K562 (cell line): ENCODE results near the gene KIAA1958. TPM values are rescaled to one million over a fixed set of nuclear protein-coding genes. Genes with fewer than 3 reads are reported as not detected.

Source experiments
- ERF ChIP-seq: fragments of 450-650 bp; formaldehyde crosslinking; IDR thresholded peaks from 2 replicates; pipeline ENCODE4 v1.4.0; 2020; ENCODE audit warnings: mild to moderate bottlenecking, mixed read lengths
- LEF1 ChIP-seq: fragments of 450-650 bp; IDR thresholded peaks from 2 replicates; pipeline ENCODE4 v1.6.1; 2016; ENCODE audit warnings: mild to moderate bottlenecking
- PHB ChIP-seq: fragments of 250-450 bp; sonication (Bioruptor Pico); IDR thresholded peaks from 2 replicates; pipeline ENCODE4 v1.5.0; 2021
- PML ChIP-seq: IDR thresholded peaks from 2 replicates; pipeline ENCODE4 v1.6.1; 2012; ENCODE audit warnings: low read length, inconsistent platforms
- ZFPM2 ChIP-seq: fragments of 250-450 bp; sonication (Bioruptor Pico); IDR thresholded peaks from 2 replicates; pipeline ENCODE4 v1.5.1; 2022; ENCODE audit warnings: mild to moderate bottlenecking
- ZNF12 ChIP-seq: sonication (generic); formaldehyde crosslinking; IDR thresholded peaks from 2 replicates; pipeline ENCODE4 v1.4.0; 2020; ENCODE audit warnings: mild to moderate bottlenecking, missing genetic modification reagents
- ZNF431 ChIP-seq: sonication (generic); formaldehyde crosslinking; IDR thresholded peaks from 2 replicates; pipeline ENCODE4 v1.8.0; 2022; ENCODE audit warnings: mild to moderate bottlenecking, missing genetic modification reagents
- polyA plus RNA-seq, 8 experiments: library from polyadenylated mRNA; depleted of rRNA in 4 of 8; stranded (reverse) in 5 of 8; unstranded in 3 of 8; fragments of >200 nt; fragmentation: Nextera tagmentation in 2 of 8; fragmentation: Illumina TruSeq in 1 of 8; extraction: Ambion mirVana in 2 of 8; extraction: Trizol in 1 of 8; gene quantifications; 2 replicates each; pipeline versions ENCODE4 v1.2.1 to v1.2.3, GENCODE V29; 2011 to 2014; ENCODE audit warnings: inconsistent platforms in 1 of 8, missing spikeins in 1 of 8
- total RNA-seq, 7 experiments: library from RNA; depleted of rRNA in 6 of 7; stranded (reverse); fragments of >200 nt in 6 of 7; fragmentation: Illumina TruSeq in 2 of 7; extraction: Trizol in 2 of 7; gene quantifications; 2 replicates each; pipeline versions ENCODE4 v1.2.1 to v1.2.3, GENCODE V29; 2011 to 2021; ENCODE audit warnings: low replicate concordance in 1 of 7
- TF ChIP-seq, protein P1 (sequence below), 2 experiments: IDR thresholded peaks in 1 of 2; conservative IDR thresholded peaks in 1 of 2; 2 replicates each; pipeline ENCODE4 v1.6.1; 2016; ENCODE audit warnings: low read depth in 2 of 2, mild to moderate bottlenecking in 1 of 2, missing compliant biosample characterization in 1 of 2, missing genetic modification characterization in 1 of 2, moderate library complexity in 1 of 2
- TF ChIP-seq, protein P2 (sequence below), 2 experiments: fragments of 450-650 bp; formaldehyde crosslinking in 1 of 2; IDR thresholded peaks; 2 replicates each; pipeline versions ENCODE4 v1.4.0 to v1.6.1; 2014 to 2020; ENCODE audit warnings: mild to moderate bottlenecking in 2 of 2, borderline replicate concordance in 1 of 2, low read depth in 1 of 2
- TF ChIP-seq, protein P3 (sequence below): fragments of 450-650 bp; formaldehyde crosslinking; conservative IDR thresholded peaks from 2 replicates; pipeline ENCODE4 v1.4.0; 2022; ENCODE audit warnings: mild to moderate bottlenecking, missing genetic modification characterization
- TF ChIP-seq, protein P4 (sequence below): fragments of 250-450 bp; sonication (Bioruptor Pico); IDR thresholded peaks from 2 replicates; pipeline ENCODE4 v1.8.0; 2021; ENCODE audit warnings: borderline replicate concordance, mild to moderate bottlenecking, moderate library complexity; ENCODE audit not compliant: poor library complexity, severe bottlenecking

KIAA1958 gene
- total and polyA plus RNA-seq, 9 of the 15 experiments (the other 6 are each of a cell fraction or from before 2014, with no cell fraction given), result 1.1 to 16.0 (median 10.1) TPM

GRCh38 chr9:112486221-112487007 lies at the start of gene KIAA1958 (continued):
- TF ChIP-seq, protein P1, sequence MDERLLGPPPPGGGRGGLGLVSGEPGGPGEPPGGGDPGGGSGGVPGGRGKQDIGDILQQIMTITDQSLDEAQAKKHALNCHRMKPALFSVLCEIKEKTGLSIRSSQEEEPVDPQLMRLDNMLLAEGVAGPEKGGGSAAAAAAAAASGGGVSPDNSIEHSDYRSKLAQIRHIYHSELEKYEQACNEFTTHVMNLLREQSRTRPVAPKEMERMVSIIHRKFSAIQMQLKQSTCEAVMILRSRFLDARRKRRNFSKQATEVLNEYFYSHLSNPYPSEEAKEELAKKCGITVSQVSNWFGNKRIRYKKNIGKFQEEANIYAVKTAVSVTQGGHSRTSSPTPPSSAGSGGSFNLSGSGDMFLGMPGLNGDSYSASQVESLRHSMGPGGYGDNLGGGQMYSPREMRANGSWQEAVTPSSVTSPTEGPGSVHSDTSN (CRISPR knock-in tag; IDR thresholded peaks at IDR 0.05; ENCODE audit: low read depth), result no peak
- TF ChIP-seq, protein P1 (tag; conservative IDR thresholded peaks at IDR 0.05; ENCODE audit: low read depth), result 0 out of 2 replicates have a peak, but pooled peaks have one; percentile 6
- no peak for TF ChIP-seq LEF1
- TF ChIP-seq, protein P2, sequence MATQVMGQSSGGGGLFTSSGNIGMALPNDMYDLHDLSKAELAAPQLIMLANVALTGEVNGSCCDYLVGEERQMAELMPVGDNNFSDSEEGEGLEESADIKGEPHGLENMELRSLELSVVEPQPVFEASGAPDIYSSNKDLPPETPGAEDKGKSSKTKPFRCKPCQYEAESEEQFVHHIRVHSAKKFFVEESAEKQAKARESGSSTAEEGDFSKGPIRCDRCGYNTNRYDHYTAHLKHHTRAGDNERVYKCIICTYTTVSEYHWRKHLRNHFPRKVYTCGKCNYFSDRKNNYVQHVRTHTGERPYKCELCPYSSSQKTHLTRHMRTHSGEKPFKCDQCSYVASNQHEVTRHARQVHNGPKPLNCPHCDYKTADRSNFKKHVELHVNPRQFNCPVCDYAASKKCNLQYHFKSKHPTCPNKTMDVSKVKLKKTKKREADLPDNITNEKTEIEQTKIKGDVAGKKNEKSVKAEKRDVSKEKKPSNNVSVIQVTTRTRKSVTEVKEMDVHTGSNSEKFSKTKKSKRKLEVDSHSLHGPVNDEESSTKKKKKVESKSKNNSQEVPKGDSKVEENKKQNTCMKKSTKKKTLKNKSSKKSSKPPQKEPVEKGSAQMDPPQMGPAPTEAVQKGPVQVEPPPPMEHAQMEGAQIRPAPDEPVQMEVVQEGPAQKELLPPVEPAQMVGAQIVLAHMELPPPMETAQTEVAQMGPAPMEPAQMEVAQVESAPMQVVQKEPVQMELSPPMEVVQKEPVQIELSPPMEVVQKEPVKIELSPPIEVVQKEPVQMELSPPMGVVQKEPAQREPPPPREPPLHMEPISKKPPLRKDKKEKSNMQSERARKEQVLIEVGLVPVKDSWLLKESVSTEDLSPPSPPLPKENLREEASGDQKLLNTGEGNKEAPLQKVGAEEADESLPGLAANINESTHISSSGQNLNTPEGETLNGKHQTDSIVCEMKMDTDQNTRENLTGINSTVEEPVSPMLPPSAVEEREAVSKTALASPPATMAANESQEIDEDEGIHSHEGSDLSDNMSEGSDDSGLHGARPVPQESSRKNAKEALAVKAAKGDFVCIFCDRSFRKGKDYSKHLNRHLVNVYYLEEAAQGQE (IDR thresholded peaks at IDR 0.05; ENCODE audit: borderline replicate concordance), result no peak
- TF ChIP-seq, protein P2 (CRISPR knock-in tag; IDR thresholded peaks at IDR 0.05; ENCODE audit: low read depth), result peak; percentile 77
- TF ChIP-seq, protein P3, sequence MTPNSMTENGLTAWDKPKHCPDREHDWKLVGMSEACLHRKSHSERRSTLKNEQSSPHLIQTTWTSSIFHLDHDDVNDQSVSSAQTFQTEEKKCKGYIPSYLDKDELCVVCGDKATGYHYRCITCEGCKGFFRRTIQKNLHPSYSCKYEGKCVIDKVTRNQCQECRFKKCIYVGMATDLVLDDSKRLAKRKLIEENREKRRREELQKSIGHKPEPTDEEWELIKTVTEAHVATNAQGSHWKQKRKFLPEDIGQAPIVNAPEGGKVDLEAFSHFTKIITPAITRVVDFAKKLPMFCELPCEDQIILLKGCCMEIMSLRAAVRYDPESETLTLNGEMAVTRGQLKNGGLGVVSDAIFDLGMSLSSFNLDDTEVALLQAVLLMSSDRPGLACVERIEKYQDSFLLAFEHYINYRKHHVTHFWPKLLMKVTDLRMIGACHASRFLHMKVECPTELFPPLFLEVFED, result 0 out of 2 replicates have a peak, but pooled peaks have one; percentile 31
- peak; percentile 96 for TF ChIP-seq ZNF431 (CRISPR knock-in tag)
- TF ChIP-seq ZNF12 (CRISPR knock-in tag), result peak; percentile 48; the same call in 1 of the 2 replicates
- peak; percentile 87 for TF ChIP-seq PHB (CRISPR knock-in tag)
- TF ChIP-seq ERF, result 0 out of 2 replicates have a peak, but pooled peaks have one; percentile 78
- 0 out of 2 replicates have a peak, but pooled peaks have one; percentile 69 for TF ChIP-seq ZFPM2 (CRISPR knock-in tag)
- peak; percentile 83 for TF ChIP-seq PML
- TF ChIP-seq, protein P4, sequence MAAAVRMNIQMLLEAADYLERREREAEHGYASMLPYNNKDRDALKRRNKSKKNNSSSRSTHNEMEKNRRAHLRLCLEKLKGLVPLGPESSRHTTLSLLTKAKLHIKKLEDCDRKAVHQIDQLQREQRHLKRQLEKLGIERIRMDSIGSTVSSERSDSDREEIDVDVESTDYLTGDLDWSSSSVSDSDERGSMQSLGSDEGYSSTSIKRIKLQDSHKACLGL (CRISPR knock-in tag), result no peak
